ENCODE measurements around the gene NVL.

NVL gene

GRCh38 chr1:224192082-224192788 is 137.7 kb downstream of the NVL start:
- no peak for FAIRE-seq

- FAIRE-seq = no peak
These were observed 140.4 kb downstream of the NVL start for GRCh38 chr1:224189561-224189960.

DNA sequence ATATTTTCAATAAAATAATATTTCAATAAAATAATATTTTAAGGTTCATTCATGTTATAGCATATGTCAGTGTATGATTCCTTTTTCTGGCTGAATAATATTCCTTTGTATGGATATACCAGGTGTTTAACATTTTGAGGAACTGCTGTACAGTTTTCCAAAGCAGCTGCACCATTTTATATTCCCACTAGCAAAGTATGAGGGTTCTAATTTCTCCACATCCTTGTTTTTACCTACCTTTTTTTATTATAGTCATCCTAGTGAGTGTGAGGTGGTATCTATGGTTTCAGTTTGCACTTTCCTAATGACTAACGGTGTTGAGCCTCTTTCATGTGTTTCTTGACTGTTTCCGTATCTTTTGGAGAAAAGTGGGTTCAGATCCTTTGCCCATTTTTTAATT is 141.7 kb downstream of the NVL start:
- no peak for FAIRE-seq

DNA sequence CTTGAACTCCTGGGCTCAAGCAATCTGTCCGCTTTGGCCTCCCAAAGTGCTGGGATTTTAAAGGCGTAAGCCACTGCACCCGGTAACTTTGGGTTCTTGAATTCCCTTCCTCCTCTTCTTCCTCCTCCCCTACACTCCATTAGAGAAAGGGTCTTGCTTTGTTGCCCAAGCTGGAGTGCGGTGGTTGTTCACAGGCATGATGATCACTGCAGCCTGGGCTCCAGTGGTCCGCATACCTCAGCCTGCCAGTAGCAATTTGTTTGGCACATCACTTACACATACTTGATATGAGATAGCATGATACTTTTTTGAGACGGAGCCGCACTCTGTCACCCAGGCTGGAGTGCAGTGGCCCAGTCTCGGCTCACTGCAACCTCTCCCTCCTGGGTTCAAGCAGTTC is 144.8 kb downstream of the NVL start:
- no peak for FAIRE-seq

- no peak for FAIRE-seq
These were observed 146.2 kb downstream of the NVL start for GRCh38 chr1:224183591-224184312.

GRCh38 chr1:224182866-224183590 is 146.9 kb downstream of the NVL start, which contains the start of gene DEGS1:
DEGS1 (plus strand) TSS chr1:224183240; CDS start chr1:224183337, 97 bp downstream.
- FAIRE-seq = no peak

DNA sequence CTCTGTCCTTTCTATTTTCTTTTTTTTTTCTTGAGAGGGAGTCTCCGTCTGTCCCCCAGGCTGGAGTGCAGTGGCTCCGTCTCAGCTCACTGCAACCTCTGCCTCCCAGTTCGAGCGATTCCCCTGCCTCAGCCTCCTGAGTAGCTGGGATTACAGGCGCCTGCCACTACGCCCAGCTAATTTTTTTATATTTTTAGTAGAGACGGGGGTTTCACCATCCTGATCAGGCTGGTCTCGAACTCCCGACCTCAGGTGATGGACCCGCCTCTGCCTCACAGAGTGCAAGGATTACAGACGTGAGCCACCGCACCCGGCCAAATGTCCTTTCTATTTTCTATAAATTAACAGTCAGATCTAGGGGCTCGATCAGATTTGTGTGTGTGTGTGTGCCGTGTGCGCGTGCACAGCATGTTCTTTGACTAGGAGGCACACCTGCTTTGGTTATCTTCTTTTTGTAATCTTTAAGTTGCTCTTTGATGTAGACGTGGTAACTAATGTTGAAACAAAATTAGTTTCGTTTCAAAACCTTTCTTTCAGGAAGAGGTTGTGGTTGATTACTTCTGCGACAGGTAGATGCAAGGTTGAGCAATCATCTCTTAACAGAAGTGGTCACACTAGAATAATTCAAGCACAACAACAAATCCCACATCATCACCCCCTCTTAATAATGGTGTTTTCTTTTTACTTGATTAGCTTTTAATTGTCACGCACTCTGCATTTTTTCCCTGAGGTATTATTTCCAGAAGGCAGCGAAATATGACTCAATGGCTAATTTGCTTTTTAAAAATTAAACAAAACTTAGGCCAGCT is 147.7 kb downstream of the NVL start:
- no peak for FAIRE-seq

DNA sequence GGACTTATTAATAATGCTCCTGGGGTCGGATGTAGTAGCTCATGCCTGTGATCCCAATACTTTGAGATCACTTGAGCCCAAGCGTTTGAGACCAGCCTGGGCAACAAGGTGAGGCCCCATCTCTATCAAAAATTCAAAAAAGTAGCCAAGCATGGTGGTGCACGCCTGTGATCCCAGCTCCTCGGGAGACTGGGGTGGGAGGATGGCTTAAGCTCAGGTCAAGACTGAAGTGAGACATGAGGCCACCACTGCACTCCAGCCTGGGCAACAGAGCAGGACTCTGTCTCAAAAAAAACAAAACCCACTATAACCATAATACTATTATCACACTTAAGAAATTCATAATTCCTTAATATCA is 148.5 kb downstream of the NVL start:
- no peak for FAIRE-seq

- FAIRE-seq = no peak
These were observed 149.1 kb downstream of the NVL start for GRCh38 chr1:224180783-224181452.

DNA sequence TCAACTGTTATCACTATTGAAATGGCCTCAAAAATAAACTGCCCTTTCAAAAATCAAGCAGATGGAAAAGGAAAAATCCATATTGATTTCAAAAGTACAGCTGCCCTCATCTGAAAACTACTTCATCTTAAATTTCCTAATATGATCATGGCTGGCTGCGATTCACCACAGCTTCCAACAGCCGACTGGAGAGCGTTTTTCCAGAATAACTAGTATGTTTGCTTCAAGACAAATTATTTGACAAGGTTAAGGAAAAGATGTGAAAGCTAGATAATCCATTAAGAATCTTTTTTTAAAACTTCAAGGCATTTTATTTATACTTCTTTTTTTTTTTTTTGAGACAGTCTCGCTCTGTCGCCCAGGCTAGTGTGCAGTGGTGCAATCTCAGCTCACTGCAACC is 151.1 kb downstream of the NVL start:
- no peak for FAIRE-seq

GRCh38 chr1:224177356-224177999 is 152.5 kb downstream of the NVL start:
- no peak for FAIRE-seq
